ENCODE data around the gene RAB11FIP3. TPM values are rescaled to one million over a fixed set of nuclear protein-coding genes. Genes with fewer than 3 reads are reported as not detected.

Gene RAB11FIP3
- total RNA-seq, 1 donor from 2014 or later = 34.5 TPM

DNA sequence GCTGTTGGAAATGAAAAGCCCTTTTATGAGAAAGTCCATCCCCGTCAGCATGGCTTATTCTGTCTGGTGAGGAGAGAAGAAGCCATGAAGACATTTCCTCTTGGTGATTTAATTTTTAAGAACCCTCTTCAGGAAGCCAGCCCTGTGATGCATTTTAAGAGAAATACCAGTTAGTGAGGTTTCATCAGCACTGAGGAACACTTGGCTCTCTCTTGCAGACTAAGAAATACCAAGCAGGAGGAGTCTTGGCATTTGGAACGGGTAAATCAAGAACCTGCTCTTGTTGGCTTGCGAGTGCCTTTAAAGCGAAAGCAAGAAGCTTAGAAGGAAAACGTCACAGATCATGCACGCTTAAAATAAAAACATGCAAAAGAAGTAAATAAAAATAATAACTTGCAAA, 17.5 kb downstream of the RAB11FIP3 start:
- H3K4me3 ChIP-seq (ENCODE audit: low read depth, low read length) = no peak overlapping the region
- no peaks in the 10 kb centered on the region for H3K36me3 ChIP-seq (ENCODE audit: control insufficient read depth, insufficient read depth, low read length)
- no peak for DNase-seq (ENCODE audit: low read depth)
- H3K27me3 ChIP-seq (ENCODE audit: control insufficient read depth, insufficient read depth, low read length) = no peaks in the 10 kb centered on the region
- TF ChIP-seq CTCF (IDR thresholded peaks at IDR 0.05; ENCODE audit: insufficient read depth, low read length, poor library complexity, severe bottlenecking) = no peak

- Histone ChIP-seq H3K36me3 (ENCODE audit: control insufficient read depth, insufficient read depth, low read length) (no peaks in the 10 kb centered on the region), H3K4me3 (ENCODE audit: low read depth, low read length) (no peak overlapping the region), H3K27me3 (ENCODE audit: control insufficient read depth, insufficient read depth, low read length) (no peaks in the 10 kb centered on the region)
- no peak for TF ChIP-seq CTCF (IDR thresholded peaks at IDR 0.05; ENCODE audit: insufficient read depth, low read length, poor library complexity, severe bottlenecking)
- no peak for DNase-seq (ENCODE audit: low read depth)
These were observed 18.6 kb downstream of the RAB11FIP3 start for GRCh38 chr16:444027-444426.

DNA sequence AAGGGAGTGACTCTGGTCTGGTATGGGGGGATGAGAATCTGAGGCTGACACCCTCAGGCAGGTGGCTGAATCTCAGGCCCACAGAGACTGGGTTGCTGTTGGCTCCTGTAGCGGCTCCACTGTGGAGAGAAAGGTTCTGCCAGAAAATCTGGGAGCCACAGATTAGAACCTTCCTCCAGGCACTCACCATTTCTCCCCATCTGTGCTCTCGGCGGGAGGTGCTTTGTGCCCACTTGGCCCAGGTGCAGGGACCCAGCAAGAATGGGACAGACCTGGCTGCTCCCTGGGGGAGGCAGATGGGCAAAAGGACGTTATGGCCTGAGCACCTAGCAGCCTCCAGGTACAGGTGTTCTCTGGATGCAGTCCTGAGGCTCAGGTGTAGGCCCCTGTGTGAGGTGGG, 20.1 kb downstream of the RAB11FIP3 start:
- Histone ChIP-seq H3K36me3 (ENCODE audit: control insufficient read depth, insufficient read depth, low read length) (no peaks in the 10 kb centered on the region), H3K4me3 (ENCODE audit: low read depth, low read length) (no peak overlapping the region), H3K27me3 (ENCODE audit: control insufficient read depth, insufficient read depth, low read length) (no peaks in the 10 kb centered on the region)
- no peak for TF ChIP-seq CTCF (IDR thresholded peaks at IDR 0.05; ENCODE audit: insufficient read depth, low read length, poor library complexity, severe bottlenecking)
- no peak for DNase-seq (ENCODE audit: low read depth)

DNA sequence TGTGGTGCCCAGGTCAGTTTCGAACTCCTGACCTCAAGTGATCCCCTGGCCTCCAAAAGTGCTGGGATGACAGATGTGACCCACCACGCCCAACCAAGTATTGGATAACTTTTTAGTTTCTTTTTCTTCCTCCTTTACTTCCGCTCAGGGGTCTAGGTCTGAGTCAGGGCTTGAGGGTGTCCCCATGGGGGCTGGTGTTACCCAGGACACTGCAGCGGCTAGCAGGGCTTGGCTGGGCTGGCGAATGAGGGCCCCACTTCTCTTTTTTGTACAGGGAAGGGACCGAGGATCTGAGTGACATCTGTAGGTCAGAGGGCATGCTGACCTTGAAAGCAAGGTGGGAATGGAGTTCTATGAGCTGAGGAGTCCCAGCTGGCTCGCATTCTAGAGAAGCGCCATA, 24.9 kb downstream of the RAB11FIP3 start:
- DNase-seq (ENCODE audit: low read depth) = no peak
- TF ChIP-seq CTCF (IDR thresholded peaks at IDR 0.05; ENCODE audit: insufficient read depth, low read length, poor library complexity, severe bottlenecking) = no peak
- H3K27me3 ChIP-seq (ENCODE audit: control insufficient read depth, insufficient read depth, low read length) = no peaks in the 10 kb centered on the region
- no peak overlapping the region for H3K4me3 ChIP-seq (ENCODE audit: low read depth, low read length)
- H3K36me3 ChIP-seq (ENCODE audit: control insufficient read depth, insufficient read depth, low read length) = no peaks in the 10 kb centered on the region

GRCh38 chr16:450785-451512, 25.5 kb downstream of the RAB11FIP3 start:
- DNase-seq (ENCODE audit: low read depth) = peak; percentile 5
- TF ChIP-seq CTCF (IDR thresholded peaks at IDR 0.05; ENCODE audit: insufficient read depth, low read length, poor library complexity, severe bottlenecking) = no peak
- H3K36me3 ChIP-seq (ENCODE audit: control insufficient read depth, insufficient read depth, low read length) = no peaks in the 10 kb centered on the region
- no peak overlapping the region for H3K4me3 ChIP-seq (ENCODE audit: low read depth, low read length)
- H3K27me3 ChIP-seq (ENCODE audit: control insufficient read depth, insufficient read depth, low read length) = no peaks in the 10 kb centered on the region

- H3K27me3 ChIP-seq (ENCODE audit: control insufficient read depth, insufficient read depth, low read length) = no peaks in the 10 kb centered on the region
These were observed 29.0 kb downstream of the RAB11FIP3 start for GRCh38 chr16:454397-454940.

More at GRCh38 chr16:454397-454940, 29.0 kb downstream of the RAB11FIP3 start:
- DNase-seq (ENCODE audit: low read depth) = no peak
- no peak for TF ChIP-seq CTCF (IDR thresholded peaks at IDR 0.05; ENCODE audit: insufficient read depth, low read length, poor library complexity, severe bottlenecking)
- Histone ChIP-seq H3K4me3 (ENCODE audit: low read depth, low read length) (no peak overlapping the region), H3K36me3 (ENCODE audit: control insufficient read depth, insufficient read depth, low read length) (no peaks in the 10 kb centered on the region)
